ENCODE data around the gene SLC24A4.

- TF ChIP-seq POLR2A (IDR thresholded peaks at IDR 0.05; ENCODE audit: low read depth, low read length) (no peak), MAX (IDR thresholded peaks at IDR 0.05; ENCODE audit: insufficient read depth, insufficient read length) (no peak), EZH2 (IDR thresholded peaks at IDR 0.05; ENCODE audit: borderline replicate concordance, low read depth, low read length, severe bottlenecking) (no peak), CTCF (IDR thresholded peaks at IDR 0.05; ENCODE audit: extremely low read depth in 1 of 2, insufficient read depth in 1 of 2, low read depth in 1 of 2, low read length in 2 of 2) (no peak), FOS (IDR thresholded peaks at IDR 0.05; ENCODE audit: borderline replicate concordance, insufficient read depth, low read length) (no peak), POLR2AphosphoS5 (IDR thresholded peaks at IDR 0.05; ENCODE audit: insufficient read depth, low read depth, low read length) (no peak), JUN (IDR thresholded peaks at IDR 0.05; ENCODE audit: borderline replicate concordance, insufficient read depth, insufficient read length, low read depth) (no peak)
Measured at GRCh38 chr14:92549105-92549858, 226.3 kb downstream of the SLC24A4 start.

Data from endothelial cell of umbilical vein (primary cell).